HG02981 (cell line): Measurements from ENCODE around the gene INSYN2B.

Source experiments
- ATAC-seq: cut with Tn5 transposase; IDR thresholded peaks from one replicate; pipeline ENCODE4 v1.9.1; 2021; ENCODE audit warnings: mild to moderate bottlenecking, moderate library complexity; ENCODE audit not compliant: unreplicated experiment

The INSYN2B gene

DNA sequence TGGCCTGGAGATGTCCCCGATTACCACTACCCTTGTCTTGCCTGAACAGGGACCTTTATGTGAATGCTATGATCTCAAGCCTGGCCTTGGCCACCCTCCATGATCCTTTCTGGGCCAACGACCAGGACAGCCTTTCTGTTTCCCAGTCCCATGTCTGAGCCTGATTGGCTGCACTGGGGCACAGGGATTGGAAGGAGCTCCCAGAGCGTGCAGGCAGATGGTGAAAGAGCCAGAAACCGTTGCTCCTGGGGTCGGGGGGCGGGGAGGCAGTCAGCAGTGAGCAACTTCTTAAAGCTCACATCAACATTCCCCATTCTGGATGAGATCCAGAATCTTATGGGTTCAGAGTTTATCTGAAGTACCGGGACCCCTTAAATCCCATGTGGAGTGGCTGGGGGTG lies 84.4 kb downstream of the INSYN2B start:
- no peak for ATAC-seq

DNA sequence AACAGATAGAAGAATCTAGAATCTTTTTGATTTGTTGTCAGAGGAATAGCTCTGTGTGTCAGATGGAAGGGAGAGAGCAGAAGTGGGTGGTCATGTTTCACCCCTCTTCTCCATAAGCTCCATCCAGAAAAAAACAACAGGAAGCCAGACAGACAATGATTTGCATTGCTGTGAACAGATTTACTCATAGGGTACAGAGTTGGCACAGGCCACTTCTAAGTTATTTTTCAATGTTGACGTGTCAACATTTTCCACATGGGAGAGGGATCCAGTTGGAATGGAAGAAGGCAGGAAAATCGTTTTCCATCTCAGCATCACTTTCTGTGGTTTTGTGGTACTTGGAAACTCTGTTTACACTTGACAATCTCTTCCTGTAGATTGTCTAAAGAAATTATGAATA lies 86.7 kb downstream of the INSYN2B start:
- ATAC-seq, result no peak

DNA sequence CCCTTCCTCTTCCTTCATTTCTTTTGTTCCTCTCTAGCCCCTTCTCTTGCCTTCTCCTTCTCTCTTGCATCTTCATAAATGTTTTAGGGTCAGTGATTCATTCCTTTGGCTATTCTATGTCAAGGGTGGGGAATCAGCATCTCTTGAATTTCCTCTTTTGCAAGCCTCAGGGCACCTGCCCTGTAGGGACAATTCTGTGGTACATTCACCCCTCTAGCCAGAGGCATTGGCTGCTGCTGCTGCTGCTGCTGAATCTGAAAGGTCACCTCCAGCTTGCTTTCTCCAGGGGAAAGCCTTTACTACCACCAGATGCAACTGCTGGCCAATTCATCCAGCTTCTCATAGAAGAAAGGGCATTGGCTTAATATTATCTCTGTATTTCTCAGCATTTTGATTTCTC lies 87.3 kb downstream of the INSYN2B start:
- no peak for ATAC-seq

DNA sequence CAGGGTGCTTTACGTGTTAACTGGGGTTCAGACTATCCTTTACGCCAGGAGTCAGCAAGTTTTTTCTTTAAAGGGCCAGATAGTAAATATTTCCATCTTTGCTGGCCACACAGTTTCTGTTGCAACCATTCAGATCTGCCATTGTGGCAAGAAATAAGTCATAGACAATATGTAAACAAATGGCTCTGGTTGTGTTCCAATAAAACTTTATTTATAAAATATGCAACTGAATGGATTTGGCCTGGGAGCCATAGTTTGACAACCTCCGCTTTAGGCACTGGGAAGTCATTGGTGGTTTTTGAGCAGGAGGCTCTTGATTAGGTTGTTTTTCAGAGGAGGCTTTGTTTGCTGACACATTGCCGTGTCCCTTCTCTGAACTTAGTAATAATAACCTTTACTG lies 90.7 kb downstream of the INSYN2B start:
- ATAC-seq, result no peak

DNA sequence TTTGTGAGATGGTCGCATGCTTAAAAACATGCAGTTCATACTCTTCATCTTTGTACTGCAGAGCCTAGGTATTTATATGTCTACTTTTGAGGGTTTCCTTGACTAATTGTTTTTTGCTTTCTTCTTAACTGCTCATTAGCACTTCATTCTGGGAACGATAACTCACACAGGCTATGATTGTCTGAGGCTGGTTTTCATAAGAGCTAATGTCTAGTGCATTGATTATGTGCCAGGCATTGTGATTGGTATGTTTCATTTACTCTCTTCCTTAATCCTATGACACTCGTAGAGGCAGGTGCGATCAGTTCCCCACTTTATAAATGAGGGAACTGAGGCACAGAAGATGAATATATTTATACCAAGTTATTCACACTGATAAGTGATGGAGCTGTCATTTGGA lies 93.6 kb downstream of the INSYN2B start:
- ATAC-seq, result no peak

DNA sequence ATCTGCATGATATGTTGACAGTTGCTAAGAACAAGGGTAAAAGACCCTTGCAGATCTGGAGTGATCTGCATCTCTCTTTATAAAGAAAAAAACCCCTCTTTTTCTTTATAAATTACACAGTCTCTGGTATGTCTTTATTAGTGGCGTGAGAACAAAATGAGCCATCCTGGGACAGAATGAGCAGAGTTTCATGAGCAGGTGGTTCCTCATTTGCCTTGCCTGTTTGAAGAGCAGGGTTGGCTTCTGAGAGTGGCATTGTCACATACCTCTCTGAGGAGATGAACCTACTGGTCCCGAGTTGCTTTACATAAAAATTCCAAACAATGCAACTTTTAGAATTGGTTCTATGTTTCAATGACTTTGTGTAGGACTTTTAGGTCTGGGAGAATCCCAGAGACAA lies 94.3 kb downstream of the INSYN2B start:
- ATAC-seq, result no peak

DNA sequence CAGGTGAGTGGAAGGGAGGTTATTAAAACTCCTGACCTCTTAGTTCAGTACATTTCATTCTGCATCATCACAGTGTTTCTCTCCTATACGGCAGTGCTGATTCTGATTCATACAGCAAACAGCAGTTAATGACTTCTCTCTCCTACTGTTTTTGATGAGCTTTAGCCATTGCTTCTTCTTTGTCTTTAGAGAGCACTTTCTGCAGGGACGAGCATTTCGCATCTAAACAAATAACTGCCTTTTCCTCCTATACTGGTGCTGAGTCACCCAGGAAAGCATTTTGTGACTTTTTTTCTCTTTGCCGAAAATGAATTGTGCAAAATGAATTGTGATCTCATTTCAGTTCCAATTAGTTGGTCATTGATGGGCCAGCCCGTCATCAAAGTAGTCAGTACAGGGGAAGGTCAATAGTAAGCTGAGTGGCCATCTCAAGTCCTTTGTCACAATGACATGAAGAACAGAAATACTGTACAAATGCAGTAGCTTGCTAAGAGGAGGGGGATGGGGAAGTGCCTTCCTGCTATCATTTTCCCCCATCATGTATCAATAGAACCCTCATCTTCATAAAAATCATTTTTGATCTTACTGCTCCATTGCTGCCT lies 98.5 kb downstream of the INSYN2B start:
- ATAC-seq, result no peak

DNA sequence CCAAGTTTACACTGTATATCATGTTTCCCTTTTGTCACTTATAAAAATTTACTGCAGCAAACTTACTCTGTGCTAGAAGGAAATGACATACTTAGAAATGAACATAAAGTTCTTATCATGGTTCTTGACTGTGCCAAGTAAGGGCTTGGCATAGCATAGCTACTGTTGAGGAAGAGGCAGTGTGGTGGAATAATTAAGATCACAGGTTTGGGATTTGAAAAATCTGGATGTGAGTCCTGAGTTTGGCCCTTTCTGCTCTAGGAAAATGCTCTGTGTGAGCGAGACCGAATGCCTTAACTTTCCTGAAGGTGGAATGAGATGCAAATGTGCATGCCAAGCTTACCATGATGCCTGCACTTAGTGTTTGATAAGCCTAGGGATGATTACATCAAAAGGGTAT lies 99.5 kb downstream of the INSYN2B start:
- ATAC-seq, result no peak

DNA sequence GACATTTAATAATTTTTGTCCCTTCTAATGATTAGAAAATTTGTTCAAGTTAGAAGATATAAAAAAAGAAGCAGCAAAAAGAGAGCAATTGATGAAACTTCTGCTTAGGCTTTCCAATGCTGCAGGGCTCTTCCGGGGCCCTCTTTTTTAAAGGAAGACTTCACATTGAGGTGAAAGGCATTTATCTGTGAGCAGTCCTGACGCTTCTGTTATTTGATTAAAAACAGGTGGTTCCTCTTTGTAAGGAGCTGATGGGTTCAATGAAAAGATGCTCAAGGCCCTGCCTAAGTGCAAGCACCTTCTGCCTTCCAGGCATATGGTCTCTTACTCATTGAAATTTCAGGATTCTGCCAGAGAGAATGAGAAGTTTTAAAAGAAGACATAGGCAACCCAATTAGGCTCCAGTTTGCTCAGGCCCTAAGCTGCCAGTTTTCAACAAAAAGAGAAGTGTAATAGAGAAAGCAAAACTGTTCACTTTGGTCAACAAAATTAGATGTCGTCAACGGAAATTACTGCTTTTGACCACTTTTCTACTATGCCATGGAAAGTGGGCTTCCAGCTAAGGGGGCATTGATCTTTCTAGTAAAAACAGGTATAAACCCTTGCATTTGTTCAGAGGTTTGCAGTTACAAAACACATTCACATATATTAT lies 100.2 kb downstream of the INSYN2B start:
- no peak for ATAC-seq

DNA sequence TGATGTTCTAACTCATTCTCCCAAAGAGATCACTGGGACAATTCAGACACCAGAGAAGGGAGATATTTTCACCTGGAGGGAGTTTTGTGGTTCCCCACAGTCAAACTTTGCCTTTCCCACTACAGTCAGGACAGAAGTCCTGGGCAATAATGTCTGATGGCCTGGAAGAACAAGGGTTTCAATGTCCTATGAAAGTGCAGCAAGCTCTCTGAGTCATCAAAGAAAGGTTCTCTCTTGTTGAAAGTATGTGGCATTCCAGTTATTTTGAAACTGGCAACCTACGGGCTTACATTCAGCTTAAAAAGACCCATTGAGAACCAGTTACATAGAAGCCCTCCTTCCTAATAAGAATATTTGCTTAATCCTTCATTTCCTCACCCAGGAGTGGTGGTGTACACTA lies 103.9 kb downstream of the INSYN2B start:
- no peak for ATAC-seq

DNA sequence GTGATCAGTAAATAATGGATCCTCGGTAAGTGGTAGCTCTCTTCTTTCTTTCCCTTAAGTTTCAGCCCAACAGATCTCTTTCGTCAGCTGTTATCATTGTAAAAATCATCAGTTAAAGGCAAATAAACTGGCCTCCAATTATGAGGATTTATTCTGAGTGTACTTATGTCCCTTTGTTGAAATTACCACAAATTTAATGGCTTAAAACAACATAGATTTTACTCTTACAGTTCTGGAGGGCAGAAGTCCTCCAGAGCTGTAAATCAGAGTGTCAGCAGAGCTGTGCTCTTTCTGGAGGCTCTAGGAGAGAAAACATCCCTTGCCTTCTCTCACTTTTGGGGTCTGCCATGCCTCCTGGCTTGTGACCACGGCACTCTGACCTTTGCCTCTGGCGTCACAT lies 104.6 kb downstream of the INSYN2B start:
- no peak for ATAC-seq

DNA sequence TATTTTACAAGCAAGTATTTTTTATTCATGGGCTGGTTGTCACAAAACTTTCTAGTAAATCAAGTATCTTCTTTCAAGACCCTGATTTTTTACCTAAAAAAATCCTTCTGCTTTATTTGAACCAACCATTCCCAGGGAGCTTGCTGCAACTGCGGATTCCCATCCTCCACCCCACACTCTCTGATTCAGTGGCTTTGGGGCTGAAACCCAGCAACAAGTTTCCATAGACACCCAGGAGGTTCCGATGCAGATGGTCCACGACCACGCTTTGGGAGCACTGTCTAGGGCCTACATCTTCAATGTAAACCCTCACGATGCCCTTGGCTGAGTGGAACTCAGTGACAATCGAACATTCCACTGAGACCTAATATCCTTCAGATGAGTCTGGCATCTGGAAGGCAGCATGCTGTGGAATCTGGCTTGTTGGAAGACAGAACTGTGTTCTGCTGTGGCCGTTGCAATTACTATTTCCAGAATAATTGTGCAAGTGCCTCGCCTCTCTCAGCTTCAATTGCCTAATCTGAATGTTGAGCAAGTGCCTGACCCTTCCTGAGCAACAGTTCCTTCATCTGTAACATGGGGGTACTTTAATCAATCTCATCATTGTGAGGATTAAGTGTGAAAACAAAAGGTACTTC lies 105.1 kb downstream of the INSYN2B start:
- ATAC-seq, result no peak

DNA sequence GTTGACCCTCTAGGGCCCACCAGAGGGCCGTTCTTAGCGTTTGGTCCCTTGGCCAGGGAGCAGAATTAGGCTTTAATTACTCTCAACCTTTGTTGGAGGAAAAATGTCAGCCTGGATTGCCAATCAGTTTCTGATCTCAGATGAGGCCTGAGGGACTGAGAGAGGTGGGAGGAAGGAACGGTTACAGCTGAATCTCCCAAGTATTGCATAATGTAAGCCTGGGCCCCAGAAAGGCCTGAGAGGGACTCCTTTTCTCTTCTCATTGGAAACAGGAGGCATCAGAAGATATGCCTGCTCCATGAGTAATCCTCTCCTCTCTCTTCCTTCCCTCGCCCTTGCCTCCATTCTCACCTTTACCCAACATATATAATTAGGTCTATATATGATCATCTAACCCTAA lies 105.7 kb downstream of the INSYN2B start:
- ATAC-seq, result no peak

DNA sequence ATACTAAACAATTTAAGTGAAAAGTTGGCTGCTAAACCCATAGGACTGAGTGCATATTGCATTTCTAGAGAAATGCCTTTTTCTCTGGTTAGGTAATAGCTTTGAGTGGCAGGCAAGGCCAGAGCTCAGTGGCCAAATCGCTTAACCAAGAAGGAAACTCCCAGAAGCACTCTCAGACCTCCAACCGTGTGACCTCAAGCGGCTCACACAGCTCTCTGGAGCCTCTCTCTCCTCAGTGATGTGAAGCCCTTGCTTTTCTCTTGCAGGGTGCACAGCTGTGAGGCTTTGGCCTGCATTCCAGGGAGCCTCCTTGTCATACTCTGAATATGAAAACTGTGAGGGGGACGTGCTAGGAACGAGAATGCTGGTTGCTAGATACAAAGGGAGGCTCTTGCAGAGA lies 106.7 kb downstream of the INSYN2B start:
- no peak for ATAC-seq

DNA sequence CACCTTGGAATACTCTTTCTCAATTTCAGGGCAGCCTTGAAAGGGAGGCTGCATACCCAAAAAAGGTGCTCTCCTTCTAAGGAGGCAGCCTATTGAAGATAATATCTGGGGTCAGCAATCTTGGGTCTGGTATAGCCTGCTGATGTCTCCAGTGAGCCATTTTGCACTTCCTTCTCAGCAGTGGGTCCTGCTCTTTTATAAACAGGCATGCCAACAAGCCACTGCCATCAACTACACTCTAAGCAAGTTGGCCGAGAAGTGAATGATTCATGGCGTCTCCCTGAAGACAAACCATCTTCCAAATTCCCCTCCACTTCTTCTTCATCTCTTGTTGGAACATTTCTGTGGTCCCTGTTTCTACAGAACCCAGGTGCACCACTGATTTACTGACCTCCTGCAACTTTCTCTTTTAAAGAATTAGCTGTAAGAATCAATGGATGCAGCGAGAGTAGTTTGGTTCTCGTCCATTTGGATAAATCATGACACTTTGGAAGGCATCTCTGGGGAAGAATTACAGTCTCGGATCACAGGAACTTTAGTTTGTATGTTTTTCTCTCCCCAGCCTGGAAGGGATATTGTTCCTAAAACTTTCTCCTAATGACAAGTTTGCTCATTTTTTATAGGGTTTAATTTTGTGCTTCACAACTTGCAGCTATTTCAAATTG lies 108.3 kb downstream of the INSYN2B start:
- no peak for ATAC-seq

DNA sequence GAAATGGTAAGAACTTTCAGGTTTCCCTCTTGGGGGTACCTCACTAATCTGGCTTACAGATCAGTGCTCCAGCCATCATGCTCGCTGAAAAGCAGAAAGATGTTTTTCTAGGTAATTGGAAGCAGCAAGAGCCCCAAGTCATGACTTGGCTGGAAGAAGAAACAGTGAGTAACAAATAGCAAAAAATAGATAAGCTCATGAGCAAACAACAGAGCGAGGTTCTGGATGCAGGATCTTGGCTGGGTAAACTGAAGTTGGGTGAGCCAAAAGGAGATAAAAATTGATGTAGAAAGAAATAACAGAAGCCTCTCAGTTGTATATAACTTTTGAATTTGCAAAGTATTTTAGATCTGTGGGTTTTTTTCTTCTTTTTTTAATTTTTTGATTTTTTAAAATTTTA lies 110.1 kb downstream of the INSYN2B start:
- no peak for ATAC-seq

DNA sequence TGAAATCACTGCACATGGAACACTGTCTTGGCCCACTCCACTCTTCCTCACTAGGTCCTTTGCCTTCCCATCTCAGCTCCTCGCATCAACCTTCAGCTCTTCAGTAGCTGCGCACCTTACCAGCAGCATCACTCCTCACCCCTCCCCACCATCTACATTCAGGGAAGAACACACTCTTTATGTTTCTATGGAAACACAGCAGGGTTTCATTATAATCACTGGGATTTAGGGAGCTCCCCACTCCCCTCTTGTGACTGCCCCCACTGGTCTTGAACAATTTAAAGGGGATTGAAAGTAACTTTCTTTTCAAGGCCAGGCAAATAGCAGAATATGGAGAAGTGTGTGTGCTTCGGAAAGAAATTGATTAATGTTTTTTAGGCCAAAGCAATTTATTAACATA lies 111.2 kb downstream of the INSYN2B start:
- ATAC-seq, result no peak

DNA sequence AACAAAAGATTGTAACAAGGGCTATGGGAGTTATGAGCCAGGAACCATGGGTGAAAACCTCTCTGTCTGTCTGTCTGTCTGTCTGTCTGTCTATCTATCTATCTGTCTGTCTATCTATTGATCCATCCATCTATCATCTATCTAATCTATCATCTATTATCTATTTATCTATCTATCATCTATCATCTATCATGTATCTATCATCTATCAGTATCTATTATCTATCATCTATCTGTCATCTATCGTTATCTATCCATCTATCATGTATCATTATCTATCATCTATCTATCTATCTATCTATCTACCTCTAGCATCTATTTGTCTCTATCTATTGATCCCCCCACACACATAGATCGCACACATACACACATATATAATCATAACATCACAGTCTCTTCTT lies 112.9 kb downstream of the INSYN2B start:
- ATAC-seq, result no peak

DNA sequence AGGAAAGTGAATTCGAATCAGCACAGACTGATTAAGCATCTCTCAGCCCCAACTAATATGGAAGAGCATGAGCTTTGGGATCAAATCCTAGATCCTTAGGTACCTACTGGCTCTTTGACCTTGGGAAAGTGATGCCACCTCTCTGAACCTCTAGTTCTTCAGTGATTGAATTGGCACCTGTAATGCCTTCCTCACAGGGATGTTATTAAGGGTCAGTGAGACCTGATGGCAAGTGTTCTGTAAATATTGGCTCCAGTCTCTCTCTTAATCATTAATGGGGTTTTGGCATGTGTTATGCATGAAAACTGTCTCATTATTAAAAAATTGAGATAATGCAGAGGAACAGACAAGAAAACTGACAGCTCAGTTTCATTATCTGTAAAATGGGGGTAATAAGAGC lies 115.8 kb downstream of the INSYN2B start:
- no peak for ATAC-seq

DNA sequence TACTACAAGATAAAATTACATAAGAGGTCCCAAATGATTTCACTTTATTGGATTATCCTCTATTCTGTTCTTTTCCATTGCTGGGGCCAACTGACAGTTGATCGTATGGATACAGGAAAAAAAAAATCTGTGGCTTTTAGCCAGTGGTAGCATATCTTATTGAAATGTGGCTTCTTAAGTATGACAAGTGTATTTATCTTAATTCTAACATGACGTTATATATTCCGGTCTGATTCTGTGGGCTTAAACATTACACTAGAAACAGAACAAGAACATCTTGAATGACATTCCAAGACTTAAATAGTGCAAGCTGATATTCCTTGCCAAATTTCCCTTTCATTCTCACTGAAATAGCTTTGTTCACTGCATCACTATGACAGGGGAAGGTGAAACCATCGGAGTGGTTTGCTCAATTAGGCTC lies 117.9 kb downstream of the INSYN2B start:
- no peak for ATAC-seq

DNA sequence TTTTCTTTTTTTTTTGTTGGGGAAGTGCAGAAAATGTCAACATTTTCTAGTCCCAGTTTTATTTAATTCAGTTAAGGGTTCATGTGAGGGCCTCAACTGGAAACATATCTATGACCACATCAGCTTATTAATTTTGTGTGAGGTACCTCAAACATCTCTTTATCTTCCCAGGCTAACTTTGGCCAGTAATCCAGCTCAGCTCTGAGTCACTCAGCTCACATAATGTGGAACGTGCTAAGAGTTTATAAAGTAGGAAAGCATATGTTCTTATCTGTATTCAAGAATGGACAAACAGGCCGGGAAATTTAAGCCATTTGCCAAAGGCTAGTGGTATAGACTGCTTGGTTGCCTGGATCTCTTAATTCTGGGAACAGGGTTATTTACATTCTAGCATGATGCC lies 118.4 kb downstream of the INSYN2B start:
- ATAC-seq, result no peak

DNA sequence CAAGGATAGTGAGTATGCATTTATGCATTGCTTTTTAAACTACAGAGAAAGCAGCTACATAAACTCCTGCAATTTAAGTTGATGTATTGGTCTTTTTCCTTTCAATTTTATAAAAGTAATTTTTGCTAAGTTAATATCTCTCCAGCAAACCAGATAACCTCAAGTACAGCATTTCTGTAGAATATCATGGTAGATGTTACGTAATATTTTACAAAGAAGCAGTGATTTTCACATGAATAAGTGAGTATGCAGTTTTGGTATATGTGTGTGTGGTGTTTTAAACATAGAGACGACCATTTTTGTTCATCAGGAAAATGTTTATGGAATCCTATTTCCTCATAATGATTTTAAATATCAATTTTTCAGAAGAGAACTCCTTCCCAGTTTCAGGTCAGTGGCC lies 118.9 kb downstream of the INSYN2B start:
- ATAC-seq, result no peak
